Testis (tissue), 3 donors: ENCODE measurements around the gene PARK7. TPM values are rescaled to one million over a fixed set of nuclear protein-coding genes. Genes with fewer than 3 reads are reported as not detected.

Experiments used
- DNase-seq: peaks from one replicate; pipeline ENCODE4 v3.0.0-alpha.2; 2019
- H3K27ac ChIP-seq, 2 donors: fragments of 200-600 bp; sonication (generic); one replicate each; pipeline ENCODE4 v1.5.1; 2019
- H3K27me3 ChIP-seq: fragments of 200-600 bp; sonication (generic); one replicate; pipeline ENCODE4 v1.5.1; 2019
- H3K36me3 ChIP-seq: fragments of 200-600 bp; sonication (generic); one replicate; pipeline ENCODE4 v1.5.1; 2017; ENCODE audit warnings: low read depth; ENCODE audit errors: missing control alignments
- H3K4me1 ChIP-seq: fragments of 200-600 bp; sonication (generic); one replicate; pipeline ENCODE4 v1.5.1; 2019
- H3K4me3 ChIP-seq, 2 donors: fragments of 200-600 bp; sonication (generic); one replicate each; pipeline ENCODE4 v1.5.1; 2017 to 2019
- H3K9me3 ChIP-seq: fragments of 200-600 bp; sonication (generic); one replicate; pipeline ENCODE4 v1.5.1; 2017
- POLR2A ChIP-seq: fragments of 450-650 bp; IDR thresholded peaks from one replicate; pipeline ENCODE4 v1.6.1; 2017; ENCODE audit warnings: antibody characterized with exemption, mild to moderate bottlenecking, moderate library complexity
- WGBS, 2 donors: methylation state at CpG; one replicate each; pipeline ENCODE4 v1.1.5; 2018; 5-methylcytosine and 5-hydroxymethylcytosine counted together
- intact Hi-C: fragments of 100-400 bp; cut with DNase I; formaldehyde crosslinking; loops from one replicate; pipeline ENCODE4 v1.15.1; 2023; ENCODE audit warnings: low total_unique reads
- polyA plus RNA-seq: library from polyadenylated mRNA; stranded (reverse); fragments of 350-450 nt; fragmentation: Illumina TruSeq; extraction: RNeasy Lipid Tissue Mini Kit (QIAGEN cat#74804); gene quantifications from one replicate; pipeline ENCODE4 v1.2.3, GENCODE V29; 2014; ENCODE audit warnings: low read depth, low replicate concordance; ENCODE audit not compliant: insufficient read depth
- total RNA-seq, 2 donors: library from RNA; depleted of rRNA; stranded (reverse); fragments of >200 nt; gene quantifications; one replicate each; pipeline ENCODE4 v1.2.3, GENCODE V29; 2016
- TF ChIP-seq, protein P1 (sequence below), 3 experiments: fragments of 450-650 bp in 2 of 3; fragments of 200-600 bp in 1 of 3; sonication (generic) in 1 of 3; IDR thresholded peaks; one replicate each; pipeline ENCODE4 v1.5.1; 2016 to 2019; ENCODE audit warnings: antibody characterized with exemption in 3 of 3, mild to moderate bottlenecking in 2 of 3, moderate library complexity in 1 of 3

Gene PARK7
- total and polyA plus RNA-seq, 3 donors from 2014 or later = 110 to 281 (median 129) TPM

DNA sequence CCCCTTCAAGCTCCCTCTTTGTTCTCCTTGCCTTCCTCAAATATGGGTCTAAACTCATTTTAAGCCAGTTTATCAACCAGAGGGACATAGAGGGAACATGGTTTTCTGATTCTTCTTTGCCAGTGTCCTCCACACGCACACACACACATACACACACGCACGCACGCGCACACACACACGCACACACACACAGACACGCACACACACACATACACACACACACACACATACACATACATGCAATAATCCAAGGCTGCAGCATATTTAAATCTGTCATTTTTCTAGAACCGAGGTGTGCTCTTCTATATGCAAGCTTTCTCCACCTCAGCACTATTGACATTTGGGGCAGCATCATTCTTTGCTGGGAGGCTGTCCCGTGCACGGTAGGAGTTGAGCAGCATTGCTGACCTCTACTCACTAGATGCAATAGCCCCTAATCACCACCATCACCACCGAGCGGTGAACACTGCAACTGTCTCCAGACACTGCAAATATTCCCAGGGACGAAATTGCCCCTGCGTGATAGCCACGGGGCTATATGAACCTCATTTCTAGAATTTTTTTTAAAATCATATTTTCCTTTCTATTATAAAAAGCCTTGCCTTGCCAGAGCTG is 28.9 kb upstream of the PARK7 start:
- H3K36me3 ChIP-seq = no peaks in the 10 kb centered on the region
- H3K27me3 ChIP-seq = no peaks in the 10 kb centered on the region
- H3K4me3 ChIP-seq = no peak overlapping the region
- H3K9me3 ChIP-seq = no peaks in the 10 kb centered on the region
- no peak overlapping the region for H3K27ac ChIP-seq
- H3K4me1 ChIP-seq = no peaks in the 10 kb centered on the region
- TF ChIP-seq, protein P1, sequence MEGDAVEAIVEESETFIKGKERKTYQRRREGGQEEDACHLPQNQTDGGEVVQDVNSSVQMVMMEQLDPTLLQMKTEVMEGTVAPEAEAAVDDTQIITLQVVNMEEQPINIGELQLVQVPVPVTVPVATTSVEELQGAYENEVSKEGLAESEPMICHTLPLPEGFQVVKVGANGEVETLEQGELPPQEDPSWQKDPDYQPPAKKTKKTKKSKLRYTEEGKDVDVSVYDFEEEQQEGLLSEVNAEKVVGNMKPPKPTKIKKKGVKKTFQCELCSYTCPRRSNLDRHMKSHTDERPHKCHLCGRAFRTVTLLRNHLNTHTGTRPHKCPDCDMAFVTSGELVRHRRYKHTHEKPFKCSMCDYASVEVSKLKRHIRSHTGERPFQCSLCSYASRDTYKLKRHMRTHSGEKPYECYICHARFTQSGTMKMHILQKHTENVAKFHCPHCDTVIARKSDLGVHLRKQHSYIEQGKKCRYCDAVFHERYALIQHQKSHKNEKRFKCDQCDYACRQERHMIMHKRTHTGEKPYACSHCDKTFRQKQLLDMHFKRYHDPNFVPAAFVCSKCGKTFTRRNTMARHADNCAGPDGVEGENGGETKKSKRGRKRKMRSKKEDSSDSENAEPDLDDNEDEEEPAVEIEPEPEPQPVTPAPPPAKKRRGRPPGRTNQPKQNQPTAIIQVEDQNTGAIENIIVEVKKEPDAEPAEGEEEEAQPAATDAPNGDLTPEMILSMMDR (IDR thresholded peaks at IDR 0.05) = no peak
- no peak for TF ChIP-seq POLR2A
- 71 to 77% methylated on average over 15 of the region's 15 CpGs for WGBS, 2 donors
- no peak for DNase-seq
- intact Hi-C loops = no loop called here

DNA sequence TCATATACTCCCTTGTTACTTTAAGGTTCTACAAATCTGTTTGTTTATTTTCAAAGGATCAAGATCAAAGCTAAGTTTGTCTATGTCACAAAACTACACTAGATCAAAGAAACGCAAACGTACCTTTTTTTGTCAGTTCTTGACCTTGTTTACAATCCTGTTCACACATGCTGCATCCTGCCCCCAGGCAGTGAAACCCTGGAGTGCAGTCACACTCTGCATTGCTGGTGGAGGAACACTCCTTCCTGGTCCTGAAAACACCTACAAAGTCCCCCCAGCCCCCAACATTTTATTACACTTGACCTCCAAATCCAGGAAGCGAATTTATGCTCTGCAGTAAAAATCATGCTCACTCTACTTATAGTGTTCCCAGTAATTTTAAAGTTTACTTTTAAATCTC is 23.4 kb upstream of the PARK7 start:
- Histone ChIP-seq H3K9me3 (no peaks in the 10 kb centered on the region), H3K36me3 (no peaks in the 10 kb centered on the region), H3K27me3 (no peaks in the 10 kb centered on the region), H3K4me1 (peaks cover 8% of the 10 kb centered on the region), H3K27ac (no peak overlapping the region), H3K4me3 (no peak overlapping the region)
- no peak for TF ChIP-seq POLR2A
- TF ChIP-seq, protein P1 (IDR thresholded peaks at IDR 0.05) = no peak
- intact Hi-C loops = no loop called here
- 65 to 74% methylated on average over 3 of the region's 3 CpGs for WGBS, 2 donors
- no peak for DNase-seq

DNA sequence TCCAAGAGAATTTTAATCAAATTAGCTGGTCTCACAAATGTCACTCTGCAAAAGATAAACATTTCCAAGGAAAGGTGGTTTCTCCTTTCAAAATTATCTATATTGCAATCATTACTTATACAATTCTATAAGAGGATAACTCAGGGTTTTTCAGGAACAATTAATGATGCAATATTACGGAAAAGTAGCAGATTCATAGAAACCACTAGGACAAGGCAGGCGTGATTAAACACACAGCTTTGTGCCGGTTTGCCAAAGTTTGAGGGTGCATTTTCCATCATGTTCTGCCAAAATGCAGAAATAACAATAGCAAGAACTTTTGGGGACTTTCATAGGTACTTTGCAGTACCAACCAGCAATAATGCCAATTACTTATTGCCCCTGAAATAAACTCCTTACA is 21.5 kb upstream of the PARK7 start:
- Histone ChIP-seq H3K36me3 (no peaks in the 10 kb centered on the region), H3K4me1 (peaks cover 8% of the 10 kb centered on the region), H3K9me3 (no peaks in the 10 kb centered on the region), H3K27me3 (no peaks in the 10 kb centered on the region), H3K27ac (no peak overlapping the region), H3K4me3 (no peak overlapping the region)
- intact Hi-C loops = no loop called here
- no peak for DNase-seq
- 83% methylated on average over 3 of the region's 3 CpGs for WGBS, 2 donors
- TF ChIP-seq, protein P1 (IDR thresholded peaks at IDR 0.05) = no peak
- no peak for TF ChIP-seq POLR2A

DNA sequence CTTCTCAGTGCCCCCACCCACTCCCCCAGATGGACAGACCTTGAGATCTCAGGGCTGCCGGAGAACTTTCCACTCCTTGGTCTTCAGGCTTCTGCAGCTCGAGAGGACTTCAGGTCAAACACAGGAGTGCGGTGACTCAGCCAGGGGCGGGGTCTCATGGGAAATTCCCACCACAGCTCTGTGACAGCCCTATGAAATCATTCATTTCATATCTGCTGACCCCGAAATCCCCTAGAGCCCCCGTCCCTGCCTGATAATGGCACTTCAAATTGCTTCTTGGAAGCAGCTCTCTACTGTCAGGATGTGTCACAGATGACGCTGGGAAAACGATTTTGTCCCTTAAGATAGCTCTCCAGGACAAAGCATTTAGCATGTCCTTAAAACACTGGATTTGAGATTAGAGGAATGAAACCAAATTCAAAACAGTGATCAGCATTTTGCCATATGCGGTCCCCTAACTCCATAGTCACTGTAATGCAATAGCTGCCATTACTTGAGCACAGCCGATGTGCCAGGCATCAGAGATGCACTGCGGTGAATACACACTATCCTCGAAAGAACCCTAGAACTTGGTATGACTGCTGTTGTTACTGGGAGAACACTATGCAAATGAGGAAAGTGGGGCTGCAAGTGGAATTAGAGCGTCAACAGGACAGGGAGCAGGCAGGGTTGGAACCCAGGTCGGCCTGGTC is 20.6 kb upstream of the PARK7 start, which contains the start of gene TNFRSF9:
Gene TNFRSF9 (minus strand): TSS at position 95 of the 692 bp plus-strand sequence. CDS start 845 bp downstream, outside the sequence.
- no peak within 1 kb of the TSS for H3K4me3 ChIP-seq
- no peaks in the 10 kb centered on the region for H3K36me3 ChIP-seq
- intact Hi-C loops = no loop called here
- H3K9me3 ChIP-seq = no peaks in the 10 kb centered on the region
- peaks cover 8% of the 10 kb centered on the region for H3K4me1 ChIP-seq
- no peak for TF ChIP-seq POLR2A
- TF ChIP-seq, protein P1 (IDR thresholded peaks at IDR 0.05) = no peak
- no peak within 1 kb of the TSS for H3K27ac ChIP-seq
- WGBS, 2 donors = 53 to 63% methylated on average over 14 of the region's 14 CpGs
- no peak for DNase-seq
- no peaks in the 10 kb centered on the region for H3K27me3 ChIP-seq

DNA sequence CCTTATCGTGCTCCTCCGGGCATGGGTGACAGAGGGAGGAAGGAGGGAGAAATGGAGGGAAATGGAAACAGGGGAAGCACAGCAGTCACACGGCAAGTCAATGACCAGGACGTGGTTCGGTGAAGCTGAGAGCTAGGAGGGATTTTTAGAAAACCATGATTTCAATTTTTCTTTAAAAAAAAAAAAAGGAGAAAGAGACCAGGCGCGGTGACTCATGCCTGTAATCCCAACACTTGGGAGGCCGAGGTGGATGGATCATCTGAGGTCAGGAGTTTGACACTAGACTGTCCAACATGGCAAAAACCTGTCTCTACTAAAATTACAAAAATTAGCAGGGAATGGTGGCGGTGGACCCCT is 20.1 kb upstream of the PARK7 start:
- H3K9me3 ChIP-seq = no peaks in the 10 kb centered on the region
- no peak for TF ChIP-seq POLR2A
- TF ChIP-seq, protein P1 (IDR thresholded peaks at IDR 0.05) = no peak
- H3K27ac ChIP-seq = no peak overlapping the region
- DNase-seq = no peak
- no peaks in the 10 kb centered on the region for H3K36me3 ChIP-seq
- peaks cover 8% of the 10 kb centered on the region for H3K4me1 ChIP-seq
- H3K27me3 ChIP-seq = no peaks in the 10 kb centered on the region
- intact Hi-C loops = no loop called here
- H3K4me3 ChIP-seq = no peak overlapping the region
- WGBS, 2 donors = 58 to 71% methylated on average over 9 of the region's 9 CpGs
